Esophagus squamous epithelium (tissue), 4 donors: ENCODE measurements around the gene SIX4.

Source experiments
- CTCF ChIP-seq, 6 experiments: fragments of 450-650 bp in 4 of 6; fragments of 200-600 bp in 2 of 6; sonication (generic) in 2 of 6; IDR thresholded peaks; one replicate each; pipeline ENCODE4 v1.5.1; 2016 to 2019; ENCODE audit warnings: antibody characterized with exemption in 6 of 6, mild to moderate bottlenecking in 4 of 6, moderate library complexity in 4 of 6
- POLR2A ChIP-seq, 4 donors: fragments of 450-650 bp; IDR thresholded peaks; one replicate each; pipeline ENCODE4 v1.6.1; 2017; ENCODE audit warnings: antibody characterized with exemption in 4 of 4, mild to moderate bottlenecking in 4 of 4, moderate library complexity in 3 of 4

DNA sequence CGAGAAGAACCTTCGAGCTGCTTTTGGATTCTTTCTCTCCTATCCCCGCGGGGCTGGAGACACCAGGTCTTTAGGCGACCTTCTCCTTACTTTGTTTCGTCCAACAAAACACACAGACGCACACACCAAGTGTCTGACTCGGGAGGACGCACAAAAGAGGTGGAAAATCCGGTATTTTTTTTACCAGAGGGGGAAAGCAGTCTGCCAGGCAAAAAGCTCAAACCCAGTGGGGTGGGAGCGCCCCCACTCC is 2.1 kb downstream of the SIX4 start:
- TF ChIP-seq CTCF (IDR thresholded peaks at IDR 0.05), result no peak
- TF ChIP-seq POLR2A (IDR thresholded peaks at IDR 0.05), result no peak
